Glomerular endothelial cell (primary cell): Measurements from ENCODE around the gene GNA12. TPM values are rescaled to one million over a fixed set of nuclear protein-coding genes. Genes with fewer than 3 reads are reported as not detected.
"Not testable (repeated sequence)": the region's sequence is repeated elsewhere in the genome, so short reads cannot be mapped to it uniquely, and the experiment has no call there.

ENCODE experiments used
- DNase-seq: peaks from one replicate; pipeline ENCODE4 v3.0.0-alpha.2; 2011; ENCODE audit warnings: low read depth, low spot score; ENCODE audit errors: extremely low read depth
- total RNA-seq: library from RNA; depleted of rRNA; stranded (reverse); fragments of >200 nt; gene quantifications from 2 replicates; pipeline ENCODE4 v1.2.3, GENCODE V29; 2015

The GNA12 gene
- total RNA-seq, 1 donor from 2014 or later, result 86.9 TPM

DNA sequence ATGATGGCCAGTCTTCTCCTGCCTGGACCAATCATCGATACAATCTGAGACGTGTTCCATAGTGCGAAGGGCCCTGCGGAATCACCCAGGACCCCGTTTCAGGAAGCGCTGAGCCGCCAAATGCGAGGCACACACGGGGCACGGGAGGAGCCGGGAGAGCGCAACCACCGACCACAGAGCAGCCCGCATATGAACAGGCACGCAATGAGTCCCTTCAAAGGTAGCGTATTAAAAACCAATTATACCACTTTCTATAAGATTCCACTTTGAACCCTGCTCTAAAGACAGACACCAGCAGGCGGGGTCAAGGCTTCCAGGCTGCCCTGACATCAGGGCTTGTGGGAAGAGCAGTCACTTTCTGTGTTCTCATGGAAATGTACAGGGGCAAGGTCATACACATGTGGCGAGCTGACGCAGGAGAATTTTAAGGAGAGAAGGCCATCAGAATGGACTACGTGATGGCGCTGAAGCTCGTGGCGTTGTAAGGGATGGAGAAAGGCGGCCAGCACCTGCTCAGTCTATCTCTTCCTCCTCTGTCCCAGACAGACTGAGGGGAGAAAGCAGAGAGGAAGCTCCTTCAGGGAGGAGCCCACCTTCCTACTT, 109.9 kb downstream of the GNA12 start:
- DNase-seq, result no peak

DNA sequence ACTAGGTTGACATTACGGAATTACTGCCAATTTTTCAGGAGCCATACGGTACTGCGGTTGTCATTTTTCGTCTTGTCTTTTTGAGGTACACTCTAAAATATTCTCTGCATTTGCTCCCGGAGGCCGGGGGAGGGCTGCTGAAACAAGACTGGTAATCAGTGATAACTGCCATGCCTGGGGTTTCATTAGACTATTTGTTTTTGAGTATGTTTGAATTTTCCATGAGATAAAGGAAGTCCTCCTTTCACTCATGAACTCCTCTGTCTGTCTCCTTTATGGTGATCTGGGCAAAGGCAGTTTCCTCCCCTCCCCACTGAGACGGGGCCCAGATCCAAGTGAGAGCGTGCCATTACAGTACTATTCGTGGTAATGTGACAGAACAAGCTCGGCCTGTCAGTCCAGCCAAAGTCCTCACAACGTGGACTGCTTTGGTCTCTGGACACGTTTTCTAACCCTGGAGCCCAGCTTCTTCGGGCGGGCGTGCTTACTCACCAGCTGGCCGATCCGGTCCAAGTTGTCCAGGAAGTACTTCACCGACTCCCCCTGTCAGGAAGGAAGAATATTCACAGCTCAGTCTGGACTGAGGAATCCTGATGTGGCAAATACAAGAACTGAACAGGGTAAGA, 111.0 kb downstream of the GNA12 start:
- DNase-seq, result no peak

DNA sequence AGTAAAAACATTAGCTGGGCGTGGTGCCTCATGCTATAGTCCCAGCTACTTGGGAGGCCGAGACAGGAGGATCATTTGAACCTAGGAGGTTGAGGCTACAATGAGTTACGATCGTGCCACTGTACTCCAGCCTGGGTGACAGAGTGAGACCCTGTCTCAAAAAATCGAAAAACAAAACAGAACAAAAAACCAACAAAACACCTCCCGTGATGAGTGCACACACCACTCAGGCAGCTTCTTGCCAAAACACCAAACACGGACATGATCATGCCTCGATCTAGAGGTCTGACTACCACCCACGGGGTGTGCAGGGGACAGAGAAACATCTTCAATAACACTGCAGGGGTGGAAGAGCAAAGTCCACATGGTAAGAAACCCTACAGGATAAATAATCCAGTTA, 111.7 kb downstream of the GNA12 start:
- no peak for DNase-seq

DNA sequence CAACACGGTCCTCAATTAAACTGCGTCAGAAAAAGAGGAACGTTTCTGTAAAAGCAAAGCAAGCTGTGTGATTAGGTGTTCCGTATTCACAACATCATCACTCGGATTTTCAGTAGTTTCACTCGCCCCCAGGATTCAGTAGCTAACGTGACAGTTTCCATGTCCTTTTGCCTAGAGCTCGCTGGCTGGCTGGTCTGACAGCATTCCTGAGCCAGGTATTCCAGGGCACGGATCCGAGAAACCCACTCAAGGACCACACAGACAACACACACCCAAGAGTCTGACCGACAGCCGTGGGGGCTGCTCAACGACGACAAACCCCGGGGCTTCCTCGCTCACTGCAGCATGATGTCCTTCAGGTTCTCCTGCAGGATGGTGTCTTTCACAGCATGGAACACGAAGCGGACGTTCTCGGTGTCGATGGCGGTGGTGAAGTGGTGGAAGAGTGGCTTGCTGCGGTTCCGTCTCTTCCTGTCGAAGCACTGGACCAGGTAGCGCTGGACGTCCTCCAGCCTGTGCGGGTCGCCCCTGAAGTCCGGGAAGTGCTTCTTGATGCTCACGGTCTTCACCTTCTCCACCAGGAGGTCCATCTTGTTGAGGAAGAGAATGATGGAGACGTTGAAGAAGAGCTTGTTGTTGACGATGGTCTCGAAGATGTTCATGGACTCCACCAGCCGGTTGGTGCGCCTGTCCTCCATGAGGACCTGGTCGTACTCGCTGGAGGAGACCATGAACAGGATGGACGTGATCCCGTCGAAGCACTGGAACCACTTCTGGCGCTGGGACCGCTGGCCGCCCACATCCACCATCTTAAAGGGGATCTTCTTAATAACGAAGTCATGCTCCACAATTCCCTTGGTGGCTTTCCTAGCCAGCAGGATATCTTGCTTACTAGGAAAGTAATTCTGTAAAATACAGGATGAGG, 113.0 kb downstream of the GNA12 start:
- no peak for DNase-seq

DNA sequence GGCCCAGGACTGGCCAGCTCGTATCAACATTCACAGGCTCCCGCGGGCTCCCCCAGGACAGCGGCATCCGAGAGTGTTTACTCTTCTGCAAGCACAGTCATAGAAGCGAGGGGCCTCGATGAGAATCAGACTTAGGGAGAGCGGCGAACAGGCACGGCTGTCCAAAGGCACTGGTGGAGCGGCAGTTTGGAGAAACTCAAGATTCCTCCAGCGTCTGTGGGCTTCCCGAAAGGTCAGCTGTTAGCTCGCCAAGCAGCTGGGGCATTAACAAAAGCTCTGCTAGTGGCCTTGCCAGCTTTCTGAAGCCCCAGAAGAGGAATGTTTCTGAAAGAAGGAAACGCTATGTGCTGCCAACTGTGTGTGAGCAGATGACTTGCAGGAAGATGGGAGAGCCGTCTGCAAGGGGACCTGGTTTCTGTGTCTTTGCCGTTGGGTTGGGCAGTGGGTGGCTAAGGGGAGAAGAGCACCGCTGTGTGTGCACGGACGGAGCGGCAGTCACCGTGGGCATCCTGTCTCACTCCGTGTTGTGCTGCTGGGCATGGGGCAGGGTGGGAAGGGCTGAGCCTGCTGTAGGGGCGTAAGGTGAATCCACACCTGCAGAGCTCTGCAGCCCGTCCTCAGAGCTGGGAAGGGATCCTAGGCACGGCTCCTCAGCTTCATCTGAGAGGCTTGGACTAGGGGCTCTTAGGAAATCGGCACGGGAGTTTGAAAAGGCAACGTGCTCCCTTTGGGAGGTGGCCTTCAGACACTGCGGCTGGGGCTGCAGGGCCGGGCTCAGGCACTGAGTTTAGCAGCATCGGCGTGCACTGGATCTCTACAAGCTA, 114.0 kb downstream of the GNA12 start:
- no peak for DNase-seq

DNA sequence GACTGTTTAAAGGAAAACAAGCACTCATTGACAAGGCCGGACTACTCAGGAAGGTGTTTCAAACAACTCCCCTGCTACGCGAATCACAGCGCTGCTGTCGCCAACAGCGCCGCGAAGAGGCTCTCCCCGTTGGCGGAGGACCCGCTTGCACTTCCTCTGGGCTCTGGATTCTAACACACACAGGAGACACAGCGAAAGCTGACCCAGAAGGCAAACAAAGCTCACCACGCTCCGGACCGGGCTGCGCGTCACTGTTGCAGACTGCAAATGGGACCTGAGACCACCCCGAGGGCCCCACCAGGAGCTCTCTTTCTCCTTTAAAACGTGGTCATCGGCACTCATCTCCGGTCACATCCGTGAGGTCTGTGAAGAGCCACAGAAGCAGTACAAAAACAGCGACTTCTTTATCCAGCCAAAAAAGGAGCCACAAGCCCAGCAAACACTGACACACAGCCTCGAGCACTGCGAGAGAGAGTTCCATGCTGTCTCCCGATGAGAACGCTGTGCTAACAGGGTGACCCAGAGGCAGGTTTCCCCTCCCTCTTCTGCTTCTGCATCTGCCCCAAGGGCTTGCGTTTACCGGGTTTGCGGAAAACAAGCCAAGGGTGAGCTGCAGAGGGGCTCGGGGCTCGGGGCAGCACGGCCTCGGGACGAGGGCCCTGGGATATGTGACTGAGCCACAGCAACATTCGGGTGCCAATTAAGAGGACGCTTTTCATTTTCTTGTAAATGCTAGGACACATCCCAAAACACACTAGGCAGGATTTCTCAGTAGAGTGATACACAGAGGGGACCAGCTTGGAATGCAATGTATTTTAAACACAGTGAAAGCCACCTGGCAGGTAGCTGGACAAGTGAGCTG, 114.8 kb downstream of the GNA12 start:
- DNase-seq, result no peak

DNA sequence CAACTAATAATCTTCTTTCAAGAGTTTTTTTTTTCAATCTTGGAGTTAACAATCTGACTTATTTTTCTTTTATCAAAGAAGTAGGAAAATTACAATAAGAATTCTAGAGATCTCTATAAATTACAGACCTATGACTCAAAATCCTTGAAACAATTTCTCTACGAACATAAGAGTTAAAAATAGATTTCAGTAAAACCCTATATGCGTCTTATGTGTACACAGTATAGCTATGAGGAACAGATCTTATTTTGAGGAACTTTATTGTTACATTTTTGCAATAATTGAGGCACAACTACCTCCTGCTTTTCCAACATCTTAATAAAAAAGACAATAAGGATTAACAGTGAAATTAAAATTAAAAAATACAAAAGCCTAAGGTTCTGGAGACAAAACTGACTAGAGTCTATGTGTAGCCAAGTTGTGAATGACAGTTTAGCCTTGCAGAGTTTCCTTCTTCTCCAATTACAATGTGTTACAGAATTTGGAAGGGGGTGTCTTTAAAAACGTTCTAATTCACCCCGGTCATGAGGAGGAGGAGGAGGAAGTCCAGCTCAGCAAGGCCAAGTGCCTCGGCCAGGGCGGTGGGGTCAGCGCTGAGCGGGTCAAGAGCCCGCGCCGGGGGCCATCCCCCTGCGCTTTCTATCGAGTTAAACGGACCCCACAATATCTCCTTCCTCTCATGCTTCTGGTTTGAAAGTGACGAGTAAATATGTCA, 115.6 kb downstream of the GNA12 start:
- DNase-seq, result no peak

DNA sequence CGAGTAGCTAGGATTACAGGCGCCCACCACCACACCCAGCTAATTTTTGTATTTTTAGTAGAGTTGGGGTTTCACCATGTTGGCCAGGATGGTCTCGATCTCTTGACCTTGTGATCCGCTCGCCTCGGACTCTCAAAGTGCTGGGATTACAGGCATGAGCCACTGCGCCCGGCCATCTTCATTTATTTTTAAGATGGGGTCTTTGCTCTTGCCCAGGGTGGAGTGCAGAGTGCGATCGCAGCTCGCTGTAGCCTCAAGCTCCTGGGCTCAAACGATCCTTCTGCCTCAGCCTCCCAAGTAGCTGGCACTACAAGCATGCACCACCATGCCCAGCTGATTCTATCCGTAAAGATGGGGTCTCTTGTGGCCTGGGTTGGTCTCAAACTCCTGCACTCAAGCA, 116.9 kb downstream of the GNA12 start:
- not testable (repeated sequence) for DNase-seq

DNA sequence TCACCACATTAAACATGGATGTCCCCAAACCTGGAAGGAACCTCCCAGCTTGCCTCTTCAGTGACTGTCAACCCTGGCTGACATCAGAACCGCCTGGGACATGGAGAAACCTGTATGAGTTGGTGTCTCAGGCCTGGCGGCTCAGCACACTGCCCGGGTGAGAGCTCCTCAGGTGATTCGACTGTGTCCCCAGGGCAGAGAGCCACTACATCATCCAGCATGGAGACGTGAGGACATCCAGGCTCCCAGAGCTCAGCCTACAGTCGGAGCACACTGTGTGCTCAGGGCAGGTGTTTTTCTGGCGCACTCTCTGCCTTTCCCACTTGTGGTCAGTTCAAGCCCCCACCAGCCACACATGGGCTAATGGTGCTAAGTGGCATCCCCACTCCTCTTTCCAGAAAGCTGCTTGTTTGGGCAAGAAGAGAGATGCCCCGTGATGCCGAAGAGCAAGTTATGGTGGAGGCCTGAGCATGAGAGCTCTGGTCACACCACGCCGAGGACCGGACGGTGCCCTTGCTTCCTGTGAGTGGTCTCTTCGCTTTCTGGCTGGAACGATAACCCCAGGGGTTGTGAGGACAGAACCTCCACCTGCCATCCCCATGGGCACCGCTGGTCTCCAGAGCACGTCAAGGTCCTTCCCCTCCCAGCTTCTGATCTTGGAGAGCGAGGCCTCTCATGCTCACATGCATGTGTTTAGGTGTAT, 117.6 kb downstream of the GNA12 start:
- no peak for DNase-seq

DNA sequence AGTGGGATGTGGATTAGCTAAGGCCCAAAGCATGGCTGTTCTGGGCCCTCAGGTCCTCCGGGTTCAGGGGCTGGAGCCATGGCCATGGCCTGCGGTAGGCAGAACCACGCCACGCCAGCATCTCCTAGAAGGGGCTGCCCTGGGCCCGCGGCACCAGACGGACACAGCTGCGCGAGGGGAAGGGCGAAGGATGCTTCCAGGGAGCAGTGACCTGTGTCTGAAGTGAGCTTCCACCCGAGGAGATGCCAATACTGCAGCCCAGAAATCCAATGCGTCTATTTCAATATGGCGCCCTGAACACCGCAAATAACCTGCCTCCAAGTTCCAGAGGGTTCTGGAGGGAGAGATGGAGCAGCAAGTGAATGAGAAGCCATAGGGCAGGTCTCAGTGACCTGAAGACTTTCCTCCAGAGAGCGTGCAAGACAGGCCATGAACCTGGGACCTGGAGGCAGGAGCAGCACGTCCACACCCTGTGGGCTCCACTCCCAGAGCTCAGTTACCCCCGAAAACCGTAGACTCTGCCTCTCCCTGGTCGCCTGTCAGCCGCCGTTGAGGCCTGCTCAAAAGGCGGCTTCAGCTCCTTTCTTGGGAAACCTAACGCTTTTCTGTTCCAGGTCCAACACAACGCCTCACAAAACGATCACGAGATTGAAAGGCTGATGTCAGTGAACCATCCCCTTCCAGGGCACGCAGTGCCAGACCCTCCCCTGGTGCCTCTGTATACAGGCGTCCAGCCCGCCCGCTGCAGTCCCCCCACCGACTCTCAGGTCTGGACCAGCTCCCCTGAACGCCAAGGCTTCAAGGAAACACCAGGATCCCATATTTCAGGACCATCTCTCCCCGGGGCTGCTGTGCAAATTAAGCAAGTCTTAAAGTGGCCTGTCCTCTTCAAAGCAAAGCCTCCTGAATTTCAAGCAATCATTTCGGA, 118.7 kb downstream of the GNA12 start:
- DNase-seq, result no peak

DNA sequence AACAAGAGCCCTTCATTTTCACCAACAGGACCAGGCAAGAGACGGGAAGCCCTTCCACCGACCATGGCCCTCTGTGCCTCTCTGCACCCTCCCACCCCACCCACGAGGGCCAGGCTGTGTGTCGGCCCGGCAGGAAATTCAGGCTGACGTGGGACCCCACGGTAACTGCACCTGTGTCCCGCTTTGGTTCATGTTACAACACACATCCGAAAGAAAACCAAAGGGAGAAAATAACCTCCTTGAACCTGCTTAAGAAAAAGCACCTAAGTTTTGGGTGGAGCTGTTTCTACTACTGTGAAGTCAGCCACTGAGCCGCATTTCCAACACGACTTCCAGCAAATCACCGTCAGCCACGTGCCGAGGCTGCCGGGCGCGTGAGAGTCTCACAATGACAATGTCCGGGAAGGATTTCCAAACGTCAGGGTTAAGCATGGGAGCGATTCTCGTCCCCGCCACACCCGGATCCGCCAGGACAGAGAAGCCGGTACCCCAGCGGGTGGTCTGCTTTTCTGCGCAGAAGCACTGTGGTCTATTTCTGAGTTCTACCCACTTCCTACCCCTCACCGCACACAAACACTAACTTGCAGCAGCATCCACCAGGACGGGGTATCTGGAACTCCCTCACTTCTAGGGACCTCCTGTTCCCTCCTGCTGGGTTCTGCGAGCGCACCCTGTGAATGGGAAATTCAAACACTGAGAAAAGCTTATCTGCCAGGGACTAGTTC, 119.5 kb downstream of the GNA12 start:
- DNase-seq, result no peak

DNA sequence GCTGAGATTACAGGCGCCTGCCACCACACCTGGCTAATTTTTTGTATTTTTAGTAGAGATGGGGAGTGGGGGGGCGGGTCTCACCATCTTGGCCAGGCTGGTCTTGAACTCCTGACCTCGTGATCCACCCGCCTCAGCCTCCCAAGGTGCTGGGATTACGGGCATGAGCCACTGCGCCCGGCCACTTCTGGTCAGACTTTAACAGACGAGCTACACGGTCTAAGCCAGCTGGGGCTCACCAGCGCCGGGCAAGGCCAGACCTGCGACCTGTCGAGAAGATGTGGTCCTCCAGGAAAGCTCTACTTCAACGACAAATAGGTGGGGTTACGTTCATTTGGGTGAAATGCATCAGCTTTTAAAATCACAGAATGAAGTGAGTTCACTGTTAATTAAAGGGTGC, 120.1 kb downstream of the GNA12 start:
- DNase-seq, result not testable (repeated sequence)

DNA sequence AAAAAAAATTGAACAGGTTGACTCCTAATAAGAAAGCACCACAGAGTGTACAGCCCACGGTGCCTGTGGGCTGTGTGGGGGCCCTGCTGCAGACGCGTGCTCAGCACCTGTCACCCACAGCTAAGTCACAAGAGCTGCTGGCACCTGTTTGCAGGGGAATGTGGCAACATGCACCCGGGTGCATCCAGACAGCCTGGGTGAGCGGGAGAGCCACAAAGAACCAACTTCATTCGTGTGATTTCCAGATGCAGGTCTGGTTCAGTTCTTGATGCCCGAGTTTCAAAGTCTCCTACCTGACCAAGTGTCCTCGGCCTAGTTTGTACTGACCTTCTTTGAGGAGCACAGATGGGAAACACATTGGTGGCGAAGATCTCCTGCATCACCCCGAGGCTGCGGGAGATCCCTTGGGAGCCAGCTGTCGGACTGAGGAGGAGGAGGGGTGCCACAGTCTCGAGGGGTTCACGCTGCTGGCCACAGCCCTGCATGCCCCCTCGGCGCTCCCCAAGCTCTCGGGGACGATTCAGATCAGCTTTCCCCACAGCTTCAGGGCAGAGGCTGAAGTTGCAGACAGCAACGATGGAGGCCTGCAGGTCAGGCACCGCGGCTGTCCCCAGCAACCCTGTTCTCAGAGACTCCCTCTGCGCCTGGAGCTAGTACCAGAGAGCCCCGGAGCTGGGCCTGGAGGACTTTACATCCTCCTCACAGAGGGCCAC, 120.8 kb downstream of the GNA12 start:
- DNase-seq, result no peak

DNA sequence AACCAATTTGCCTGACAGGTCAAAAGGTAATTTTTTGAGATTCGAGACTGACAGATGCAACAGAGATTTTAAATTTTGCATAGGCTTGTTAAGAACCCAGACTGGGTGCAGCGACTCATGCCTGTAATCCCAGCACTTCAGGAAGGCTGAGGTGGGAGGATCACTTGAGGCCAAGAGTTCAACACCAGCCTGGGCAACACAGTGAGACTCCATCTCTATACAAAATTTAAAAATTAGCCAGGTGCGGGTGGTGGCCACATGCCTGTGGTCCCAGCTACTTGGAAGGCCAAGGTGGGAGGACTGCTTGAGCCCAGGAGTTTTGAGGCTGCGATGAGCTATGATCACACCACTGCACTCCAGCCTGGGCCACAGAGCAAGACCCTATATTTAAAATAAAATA, 121.5 kb downstream of the GNA12 start:
- DNase-seq, result no peak

DNA sequence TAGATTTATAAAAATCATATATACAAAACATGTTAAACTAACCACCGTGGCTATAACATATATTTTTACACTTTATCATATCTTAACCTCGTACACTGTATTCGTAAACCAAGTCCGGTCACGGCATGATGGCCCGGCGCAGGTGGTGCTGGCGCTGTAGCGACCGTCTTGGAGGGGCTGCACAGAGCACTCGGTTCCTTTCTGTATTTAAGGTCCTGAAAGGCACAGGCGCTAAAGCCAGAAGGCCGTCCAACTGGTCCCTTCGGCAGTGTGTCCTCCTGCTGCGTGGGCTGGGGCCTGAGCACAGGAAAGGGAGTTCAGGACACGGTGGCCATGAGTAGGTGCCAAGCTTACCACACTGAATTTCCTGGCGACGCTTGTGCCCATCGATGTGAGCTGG, 122.3 kb downstream of the GNA12 start:
- no peak for DNase-seq

DNA sequence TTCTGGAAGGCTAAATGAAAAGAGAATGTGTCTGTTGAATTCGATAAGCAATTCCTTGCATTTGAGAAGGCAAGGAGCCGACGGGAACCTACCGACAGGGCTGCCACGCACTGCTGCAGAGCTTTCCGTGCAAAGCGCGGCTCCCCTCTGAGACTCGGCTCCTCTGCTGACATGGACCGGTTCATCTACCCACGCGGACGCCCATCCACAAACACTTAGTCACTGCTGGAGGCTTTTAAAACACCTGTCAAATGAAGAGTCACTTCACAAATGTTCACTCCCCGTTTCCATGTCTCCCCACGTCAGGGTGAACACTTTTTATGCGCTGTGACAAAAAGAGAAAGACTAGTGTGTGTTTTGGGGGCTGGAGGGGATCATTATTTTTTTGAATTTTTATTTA, 124.1 kb downstream of the GNA12 start:
- DNase-seq, result no peak
